Measurements from ENCODE around the gene UTY. TPM values are rescaled to one million over a fixed set of nuclear protein-coding genes. Genes with fewer than 3 reads are reported as not detected.

UTY gene
- total RNA-seq, 1 donor from 2014 or later = 29.2 TPM

DNA sequence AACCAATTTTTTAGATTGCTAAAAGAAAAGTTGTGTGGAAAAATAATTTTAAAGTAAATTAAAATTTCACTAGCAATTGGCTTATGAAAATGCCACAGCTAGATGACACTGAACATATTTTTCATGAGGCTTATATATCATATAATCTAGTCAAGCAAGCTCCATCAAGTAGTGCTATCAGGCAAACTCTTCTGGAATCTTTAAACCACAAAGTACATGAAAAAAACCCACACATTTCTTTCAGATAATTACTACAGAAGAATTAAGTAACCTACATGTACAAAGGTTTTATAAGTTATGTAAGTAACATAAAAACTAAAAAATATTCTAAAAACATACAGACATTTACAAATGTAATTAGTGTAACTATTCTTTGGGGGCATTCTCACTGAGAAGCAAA is 229.4 kb downstream of the UTY start:
- FAIRE-seq (no peak), DNase-seq (ENCODE audit: low read depth) (no peak)
- no peak overlapping the region for H3K4me3 ChIP-seq (ENCODE audit: low read depth, low read length)
- TF ChIP-seq, protein P1, sequence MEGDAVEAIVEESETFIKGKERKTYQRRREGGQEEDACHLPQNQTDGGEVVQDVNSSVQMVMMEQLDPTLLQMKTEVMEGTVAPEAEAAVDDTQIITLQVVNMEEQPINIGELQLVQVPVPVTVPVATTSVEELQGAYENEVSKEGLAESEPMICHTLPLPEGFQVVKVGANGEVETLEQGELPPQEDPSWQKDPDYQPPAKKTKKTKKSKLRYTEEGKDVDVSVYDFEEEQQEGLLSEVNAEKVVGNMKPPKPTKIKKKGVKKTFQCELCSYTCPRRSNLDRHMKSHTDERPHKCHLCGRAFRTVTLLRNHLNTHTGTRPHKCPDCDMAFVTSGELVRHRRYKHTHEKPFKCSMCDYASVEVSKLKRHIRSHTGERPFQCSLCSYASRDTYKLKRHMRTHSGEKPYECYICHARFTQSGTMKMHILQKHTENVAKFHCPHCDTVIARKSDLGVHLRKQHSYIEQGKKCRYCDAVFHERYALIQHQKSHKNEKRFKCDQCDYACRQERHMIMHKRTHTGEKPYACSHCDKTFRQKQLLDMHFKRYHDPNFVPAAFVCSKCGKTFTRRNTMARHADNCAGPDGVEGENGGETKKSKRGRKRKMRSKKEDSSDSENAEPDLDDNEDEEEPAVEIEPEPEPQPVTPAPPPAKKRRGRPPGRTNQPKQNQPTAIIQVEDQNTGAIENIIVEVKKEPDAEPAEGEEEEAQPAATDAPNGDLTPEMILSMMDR (IDR thresholded peaks at IDR 0.05; ENCODE audit: insufficient read depth, low read length, severe bottlenecking) = no peak
- no peaks in the 10 kb centered on the region for H3K27me3 ChIP-seq (ENCODE audit: control insufficient read depth, insufficient read depth, low read length)
- no peaks in the 10 kb centered on the region for H3K36me3 ChIP-seq (ENCODE audit: control insufficient read depth, insufficient read depth, low read length)

DNA sequence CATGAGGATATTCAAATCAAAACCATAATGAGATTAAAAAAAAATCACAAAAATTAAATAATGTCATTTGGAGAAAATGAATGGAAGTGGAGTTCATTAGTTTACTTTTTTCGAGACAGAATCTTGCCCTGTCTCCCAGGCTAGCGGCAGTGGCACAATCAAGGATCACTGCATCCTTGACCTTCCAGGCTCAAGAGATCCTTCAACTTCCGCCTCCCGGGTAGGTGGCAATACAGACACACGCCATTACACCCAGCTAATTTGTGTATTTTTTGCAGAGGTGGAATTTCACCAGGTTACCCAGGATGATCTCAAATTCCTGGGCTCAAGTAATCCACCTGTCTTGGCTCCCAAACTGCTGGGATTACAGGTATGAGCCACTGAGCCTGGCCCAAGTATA is 236.1 kb downstream of the UTY start:
- H3K4me3 ChIP-seq (ENCODE audit: low read depth, low read length) = no peak overlapping the region
- DNase-seq (ENCODE audit: low read depth) (no peak), FAIRE-seq (no peak)
- no peaks in the 10 kb centered on the region for H3K36me3 ChIP-seq (ENCODE audit: control insufficient read depth, insufficient read depth, low read length)
- H3K27me3 ChIP-seq (ENCODE audit: control insufficient read depth, insufficient read depth, low read length) = no peaks in the 10 kb centered on the region
- TF ChIP-seq, protein P1 (IDR thresholded peaks at IDR 0.05; ENCODE audit: insufficient read depth, low read length, severe bottlenecking) = no peak

DNA sequence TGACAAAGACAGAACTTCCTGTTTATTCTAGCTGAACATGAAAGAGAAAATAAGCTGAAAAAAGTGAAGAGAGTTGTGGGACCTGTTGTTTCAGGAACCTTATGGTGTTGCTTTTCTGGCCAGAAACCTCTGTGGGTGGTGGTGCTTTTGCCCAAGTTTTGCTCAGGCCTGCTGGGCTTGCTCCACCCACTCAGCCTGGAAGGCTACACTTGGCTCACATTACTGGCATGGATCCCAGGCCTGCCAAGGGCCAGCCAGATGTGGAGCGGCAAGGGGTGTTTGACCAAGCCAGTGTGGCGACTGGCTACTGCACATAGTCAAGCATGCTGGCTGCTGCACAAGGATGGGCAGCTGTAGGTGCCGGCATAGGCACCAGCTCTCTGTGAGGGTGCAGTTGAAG is 245.9 kb downstream of the UTY start:
- TF ChIP-seq, protein P1 (IDR thresholded peaks at IDR 0.05; ENCODE audit: insufficient read depth, low read length, severe bottlenecking) = no peak
- FAIRE-seq (no peak), DNase-seq (ENCODE audit: low read depth) (peak; percentile 62)

DNA sequence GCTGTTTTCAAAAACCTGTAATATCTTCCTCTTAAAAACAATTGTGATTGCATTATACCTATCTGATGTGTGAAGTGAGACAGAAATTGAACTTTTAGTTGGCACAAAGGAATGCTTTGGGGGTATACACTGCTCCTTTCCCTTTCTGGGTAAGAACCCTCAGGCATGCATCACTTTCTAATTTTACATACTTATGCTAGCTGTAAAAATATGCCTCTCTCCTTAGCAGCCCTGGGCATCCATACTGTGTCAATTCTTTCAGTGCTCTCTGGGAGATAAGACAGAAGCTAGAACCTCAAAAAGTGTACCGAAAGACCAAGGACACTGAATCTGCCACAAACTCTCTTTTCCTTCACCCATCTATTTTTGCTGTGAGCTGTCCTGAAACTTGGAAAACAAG is 246.7 kb downstream of the UTY start:
- TF ChIP-seq, protein P1 (IDR thresholded peaks at IDR 0.05; ENCODE audit: insufficient read depth, low read length, severe bottlenecking) = no peak
- H3K4me3 ChIP-seq (ENCODE audit: low read depth, low read length) = no peak overlapping the region
- no peaks in the 10 kb centered on the region for H3K27me3 ChIP-seq (ENCODE audit: control insufficient read depth, insufficient read depth, low read length)
- H3K36me3 ChIP-seq (ENCODE audit: control insufficient read depth, insufficient read depth, low read length) = no peaks in the 10 kb centered on the region
- FAIRE-seq = no peak
- no peak for DNase-seq (ENCODE audit: low read depth)

More for the DNA sequence above, 245.9 kb downstream of the UTY start:
- no peaks in the 10 kb centered on the region for H3K27me3 ChIP-seq (ENCODE audit: control insufficient read depth, insufficient read depth, low read length)
- no peak overlapping the region for H3K4me3 ChIP-seq (ENCODE audit: low read depth, low read length)
- peaks cover 1% of the 10 kb centered on the region for H3K36me3 ChIP-seq (ENCODE audit: control insufficient read depth, insufficient read depth, low read length)

DNA sequence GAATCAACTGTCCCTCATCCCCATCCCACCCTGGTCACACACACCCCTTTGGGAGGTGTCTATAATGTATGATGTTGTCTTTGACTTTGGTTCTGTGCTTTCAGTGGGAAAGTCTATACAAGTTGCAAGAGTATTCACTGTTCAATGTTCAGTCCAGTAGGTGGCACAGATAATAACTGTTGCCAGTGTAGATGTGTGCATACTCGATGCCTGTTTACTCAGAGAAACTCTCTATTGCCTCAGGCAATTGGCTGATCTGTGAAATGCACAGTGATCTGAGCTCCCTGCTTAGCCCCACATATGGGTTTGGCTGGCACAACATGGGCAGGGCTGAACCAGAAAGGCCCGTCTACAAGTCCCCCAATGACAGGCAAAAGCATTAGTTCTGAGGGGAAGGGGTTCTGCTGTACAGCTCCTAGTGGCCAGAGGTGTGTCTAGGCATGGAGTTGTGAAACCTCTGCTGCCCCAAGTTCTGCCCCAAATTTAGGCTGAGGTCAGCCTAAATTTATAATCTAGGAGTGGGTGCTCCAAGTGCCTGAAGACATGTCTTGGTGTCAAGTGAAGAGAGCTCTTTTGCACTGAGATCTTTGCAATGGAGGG is 252.4 kb downstream of the UTY start:
- Histone ChIP-seq H3K36me3 (ENCODE audit: control insufficient read depth, insufficient read depth, low read length) (no peaks in the 10 kb centered on the region), H3K27me3 (ENCODE audit: control insufficient read depth, insufficient read depth, low read length) (no peaks in the 10 kb centered on the region), H3K4me3 (ENCODE audit: low read depth, low read length) (no peak overlapping the region)
- peak; percentile 57 for DNase-seq (ENCODE audit: low read depth)
- FAIRE-seq = no peak
- TF ChIP-seq, protein P1 (IDR thresholded peaks at IDR 0.05; ENCODE audit: insufficient read depth, low read length, severe bottlenecking) = peak; percentile 12

All from bronchial epithelial cell (primary cell).